HepG2 (cell line): ENCODE measurements around the gene MASP1. TPM values are rescaled to one million over a fixed set of nuclear protein-coding genes. Genes with fewer than 3 reads are reported as not detected.

Experiments
- ATAC-seq: fragments of 200-7000 bp; cut with Tn5 transposase; 3 replicates; pipeline ENCODE4 v1.9.1; 2020; ENCODE audit warnings: mild to moderate bottlenecking, moderate library complexity
- BruUV-seq: library from RNA; stranded (reverse); fragments of 400-500 nt; replicated peaks from 2 replicates; lab custom pipeline; 2021; lab: Mats Ljungman, UMichigan
- CTCF ChIA-PET: fragments of 300-600 bp; formaldehyde crosslinking; extraction: SDS; loops from one replicate; lab custom pipeline; 2021; ENCODE audit warnings: low total read pairs, inconsistent platforms, low intra/inter-chr PET ratio; lab: Yijun Ruan, JAX
- POLR2A ChIA-PET: fragments of 350-600 bp; sonication (Branson Sonifier 250); formaldehyde crosslinking; loops from one replicate; lab custom pipeline; 2020; ENCODE audit warnings: antibody characterized with exemption, inconsistent platforms; lab: Yijun Ruan, JAX
- DNase-seq: peaks from one replicate; pipeline ENCODE4 v3.0.0-alpha.2; 2015; ENCODE audit warnings: low spot score
- FAIRE-seq: peaks from 3 replicates; lab custom pipeline; 2011; peaks lifted over from hg19 to GRCh38; lab: Jason Lieb, UNC
- H2AFZ ChIP-seq: one replicate; pipeline ENCODE4 v1.6.1; 2011; ENCODE audit warnings: low read length, inconsistent platforms
- H3K27ac ChIP-seq: fragments of 300-600 bp; 3 replicates; pipeline ENCODE4 v1.8.0; 2011; ENCODE audit warnings: mixed run types, mild to moderate bottlenecking, mixed read lengths, low read length, inconsistent platforms; ENCODE audit not compliant: insufficient read depth; ENCODE audit errors: extremely low read length
- H3K27me3 ChIP-seq, 2 experiments: fragments of 200-600 bp in 1 of 2; 2 replicates in 1 of 2; 3 replicates in 1 of 2; pipeline versions ENCODE4 v1.6.0 to v1.8.0; 2011; ENCODE audit warnings: low read length in 2 of 2, mild to moderate bottlenecking in 2 of 2, moderate library complexity in 2 of 2, inconsistent platforms in 1 of 2; ENCODE audit not compliant: insufficient read depth in 2 of 2, control insufficient read depth in 1 of 2
- H3K36me3 ChIP-seq, 2 experiments: fragments of 200-600 bp in 1 of 2; replicated peaks in 1 of 2; 2 replicates in 1 of 2; 3 replicates in 1 of 2; pipeline versions ENCODE4 v1.5.1 to v1.8.0; 2011; ENCODE audit warnings: low read length in 2 of 2, inconsistent platforms in 1 of 2; ENCODE audit not compliant: insufficient read depth in 2 of 2, control insufficient read depth in 1 of 2
- H3K4me1 ChIP-seq: 2 replicates; pipeline ENCODE4 v1.5.1; 2012; ENCODE audit warnings: low read length, inconsistent platforms; ENCODE audit not compliant: insufficient read depth
- H3K4me2 ChIP-seq: 2 replicates; pipeline ENCODE4 v1.6.0; 2011; ENCODE audit warnings: low read depth, low read length, inconsistent platforms
- H3K4me3 ChIP-seq, 3 experiments: fragments of 200-600 bp in 1 of 3; sonication (generic), shearing (Covaris generic) in 1 of 3; replicated peaks in 1 of 3; 2 replicates each; pipeline ENCODE4 v1.5.1; 2011 to 2016; ENCODE audit warnings: low read length in 3 of 3, inconsistent platforms in 2 of 3, low read depth in 2 of 3, mild to moderate bottlenecking in 2 of 3, control low read depth in 1 of 3, mixed read lengths in 1 of 3; ENCODE audit not compliant: insufficient read depth in 1 of 3
- H3K79me2 ChIP-seq: one replicate; pipeline ENCODE4 v1.6.1; 2011; ENCODE audit warnings: low read length, inconsistent platforms; ENCODE audit not compliant: insufficient read depth
- H3K9ac ChIP-seq: 2 replicates; pipeline ENCODE4 v1.6.0; 2011; ENCODE audit warnings: mild to moderate bottlenecking, low read depth, low read length, inconsistent platforms; ENCODE audit not compliant: insufficient read depth
- H3K9me3 ChIP-seq: 2 replicates; pipeline ENCODE4 v1.5.1; 2012; ENCODE audit warnings: mild to moderate bottlenecking, low read length
- H4K20me1 ChIP-seq: 2 replicates; pipeline ENCODE4 v1.6.0; 2011; ENCODE audit warnings: inconsistent platforms, mild to moderate bottlenecking, low read length, moderate library complexity; ENCODE audit not compliant: insufficient read depth
- AKNA ChIP-seq: sonication (generic); formaldehyde crosslinking; IDR thresholded peaks from 2 replicates; pipeline ENCODE4 v1.4.0; 2020; ENCODE audit warnings: missing genetic modification reagents, borderline replicate concordance
- FOXJ3 ChIP-seq: sonication (generic); formaldehyde crosslinking; IDR thresholded peaks from 2 replicates; pipeline ENCODE4 v1.4.0; 2020; ENCODE audit warnings: missing genetic modification reagents, mild to moderate bottlenecking, borderline replicate concordance
- IKZF5 ChIP-seq: IDR thresholded peaks from 2 replicates; pipeline ENCODE4 v1.6.1; 2018; ENCODE audit warnings: missing genetic modification reagents, mild to moderate bottlenecking, missing compliant biosample characterization
- PHF20 ChIP-seq: sonication (generic); formaldehyde crosslinking; IDR thresholded peaks from 2 replicates; pipeline ENCODE4 v1.5.0; 2020; ENCODE audit warnings: mild to moderate bottlenecking, missing genetic modification reagents
- ZNF567 ChIP-seq: sonication (generic); formaldehyde crosslinking; IDR thresholded peaks from 2 replicates; pipeline ENCODE4 v1.8.1; 2023; ENCODE audit warnings: mild to moderate bottlenecking, missing genetic modification reagents, borderline replicate concordance
- WGBS: methylation state at CpG from one replicate; pipeline ENCODE4 v1.1.6; 2017; ENCODE audit warnings: low lambda C conversion rate; 5-methylcytosine and 5-hydroxymethylcytosine counted together
- in situ Hi-C: cut with HindIII; loops from 2 replicates; pipeline ENCODE4 v1.10.0; 2017; ENCODE audit warnings: low pct_unique_long_range_greater_than_20kb; ENCODE audit not compliant: extremely low pct_ligation_motif_present
- intact Hi-C: fragments of 100-400 bp; cut with micrococcal nuclease; formaldehyde crosslinking; loops from one replicate; pipeline ENCODE4 v1.10.0; 2022; ENCODE audit not compliant: unreplicated experiment
- polyA plus RNA-seq, 8 experiments: library from polyadenylated mRNA; depleted of rRNA in 3 of 8; stranded (reverse) in 7 of 8; unstranded in 1 of 8; fragments of >200 nt; fragmentation: Illumina TruSeq in 4 of 8; extraction: Trizol in 4 of 8; gene quantifications; 2 replicates each; pipeline versions ENCODE4 v1.2.1 to v1.2.3, GENCODE V29; 2011 to 2016; ENCODE audit warnings: low read depth in 4 of 8, missing spikeins in 1 of 8, mixed read lengths in 1 of 8; ENCODE audit not compliant: insufficient read depth in 1 of 8
- total RNA-seq, 5 experiments: library from RNA; depleted of rRNA; stranded (reverse); fragments of >200 nt; fragmentation: Illumina TruSeq; extraction: Trizol; gene quantifications; 2 replicates each; pipeline ENCODE4 v1.2.3, GENCODE V29; 2016; ENCODE audit warnings: low read depth in 1 of 5
- TF ChIP-seq, protein P1 (sequence below): sonication (generic); formaldehyde crosslinking; conservative IDR thresholded peaks from 2 replicates; pipeline ENCODE4 v1.4.0; 2020; ENCODE audit warnings: missing genetic modification reagents
- TF ChIP-seq, protein P2 (sequence below): sonication (generic); formaldehyde crosslinking; IDR thresholded peaks from 2 replicates; pipeline ENCODE4 v1.4.0; 2020; ENCODE audit warnings: mild to moderate bottlenecking, missing genetic modification reagents, borderline replicate concordance

Gene MASP1
- total and polyA plus RNA-seq, 2 of the 13 experiments (the other 11 are each of a cell fraction or from before 2014, with no cell fraction given), result 10.8 to 56.0 TPM

GRCh38 chr3:187293516-187294430 is 2.2 kb upstream of the MASP1 start:
- in situ Hi-C loops (loop anchor here (5.0 kb wide), 1 partner anchor 66 kb away; no protein-coding TSS in a partner anchor), intact Hi-C loops (loop anchor here (5.0 kb wide), 1 partner anchor 71 kb away; no protein-coding TSS in a partner anchor)
- Histone ChIP-seq H3K4me2 (no peak overlapping the region), H3K27ac (no peak overlapping the region), H3K27me3 (peaks cover 2 to 7% of the 10 kb centered on the region in 2 experiments; a peak in 3 of 5 replicates), H3K4me1 (peaks cover 16% of the 10 kb centered on the region), H3K9ac (no peak overlapping the region), H2AFZ (no peak overlapping the region), H3K9me3 (no peaks in the 10 kb centered on the region), H3K4me3 (no peak overlapping the region), H3K79me2 (no peaks in the 10 kb centered on the region), H3K36me3 (no peaks in the 10 kb centered on the region), H4K20me1 (no peaks in the 10 kb centered on the region)
- no TSS peak for BruUV-seq
- ATAC-seq, result no peak
- no peak for DNase-seq
- 75% methylated on average over 9 of the region's 9 CpGs for WGBS
- POLR2A ChIA-PET, result no interaction called here
- CTCF ChIA-PET, result no interaction called here
- no peak for FAIRE-seq
- TF ChIP-seq, protein P1, sequence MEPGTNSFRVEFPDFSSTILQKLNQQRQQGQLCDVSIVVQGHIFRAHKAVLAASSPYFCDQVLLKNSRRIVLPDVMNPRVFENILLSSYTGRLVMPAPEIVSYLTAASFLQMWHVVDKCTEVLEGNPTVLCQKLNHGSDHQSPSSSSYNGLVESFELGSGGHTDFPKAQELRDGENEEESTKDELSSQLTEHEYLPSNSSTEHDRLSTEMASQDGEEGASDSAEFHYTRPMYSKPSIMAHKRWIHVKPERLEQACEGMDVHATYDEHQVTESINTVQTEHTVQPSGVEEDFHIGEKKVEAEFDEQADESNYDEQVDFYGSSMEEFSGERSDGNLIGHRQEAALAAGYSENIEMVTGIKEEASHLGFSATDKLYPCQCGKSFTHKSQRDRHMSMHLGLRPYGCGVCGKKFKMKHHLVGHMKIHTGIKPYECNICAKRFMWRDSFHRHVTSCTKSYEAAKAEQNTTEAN (CRISPR knock-in tag), result no peak
- TF ChIP-seq FOXJ3 (no peak), IKZF5 (CRISPR knock-in tag) (no peak), ZNF567 (no peak), PHF20 (CRISPR knock-in tag) (no peak), AKNA (CRISPR knock-in tag) (no peak)
- TF ChIP-seq, protein P2, sequence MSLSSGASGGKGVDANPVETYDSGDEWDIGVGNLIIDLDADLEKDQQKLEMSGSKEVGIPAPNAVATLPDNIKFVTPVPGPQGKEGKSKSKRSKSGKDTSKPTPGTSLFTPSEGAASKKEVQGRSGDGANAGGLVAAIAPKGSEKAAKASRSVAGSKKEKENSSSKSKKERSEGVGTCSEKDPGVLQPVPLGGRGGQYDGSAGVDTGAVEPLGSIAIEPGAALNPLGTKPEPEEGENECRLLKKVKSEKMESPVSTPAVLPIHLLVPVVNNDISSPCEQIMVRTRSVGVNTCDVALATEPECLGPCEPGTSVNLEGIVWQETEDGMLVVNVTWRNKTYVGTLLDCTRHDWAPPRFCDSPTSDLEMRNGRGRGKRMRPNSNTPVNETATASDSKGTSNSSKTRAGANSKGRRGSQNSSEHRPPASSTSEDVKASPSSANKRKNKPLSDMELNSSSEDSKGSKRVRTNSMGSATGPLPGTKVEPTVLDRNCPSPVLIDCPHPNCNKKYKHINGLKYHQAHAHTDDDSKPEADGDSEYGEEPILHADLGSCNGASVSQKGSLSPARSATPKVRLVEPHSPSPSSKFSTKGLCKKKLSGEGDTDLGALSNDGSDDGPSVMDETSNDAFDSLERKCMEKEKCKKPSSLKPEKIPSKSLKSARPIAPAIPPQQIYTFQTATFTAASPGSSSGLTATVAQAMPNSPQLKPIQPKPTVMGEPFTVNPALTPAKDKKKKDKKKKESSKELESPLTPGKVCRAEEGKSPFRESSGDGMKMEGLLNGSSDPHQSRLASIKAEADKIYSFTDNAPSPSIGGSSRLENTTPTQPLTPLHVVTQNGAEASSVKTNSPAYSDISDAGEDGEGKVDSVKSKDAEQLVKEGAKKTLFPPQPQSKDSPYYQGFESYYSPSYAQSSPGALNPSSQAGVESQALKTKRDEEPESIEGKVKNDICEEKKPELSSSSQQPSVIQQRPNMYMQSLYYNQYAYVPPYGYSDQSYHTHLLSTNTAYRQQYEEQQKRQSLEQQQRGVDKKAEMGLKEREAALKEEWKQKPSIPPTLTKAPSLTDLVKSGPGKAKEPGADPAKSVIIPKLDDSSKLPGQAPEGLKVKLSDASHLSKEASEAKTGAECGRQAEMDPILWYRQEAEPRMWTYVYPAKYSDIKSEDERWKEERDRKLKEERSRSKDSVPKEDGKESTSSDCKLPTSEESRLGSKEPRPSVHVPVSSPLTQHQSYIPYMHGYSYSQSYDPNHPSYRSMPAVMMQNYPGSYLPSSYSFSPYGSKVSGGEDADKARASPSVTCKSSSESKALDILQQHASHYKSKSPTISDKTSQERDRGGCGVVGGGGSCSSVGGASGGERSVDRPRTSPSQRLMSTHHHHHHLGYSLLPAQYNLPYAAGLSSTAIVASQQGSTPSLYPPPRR (CRISPR knock-in tag), result no peak
